Dendritic cell treated with granulocyte-macrophage colony-stimulating factor and Interleukin-4, amounts not matched to agents 40 ng/mL and 50 ng/mL, for 4 days (primary cell): ENCODE measurements around the gene TBXAS1.

ENCODE experiments used
- H3K27ac Mint-ChIP-seq: one replicate; pipeline ENCODE4 v1.8.0; 2022; ENCODE audit warnings: mild to moderate bottlenecking, mixed read lengths
- H3K27me3 Mint-ChIP-seq: one replicate; pipeline ENCODE4 v1.8.0; 2022; ENCODE audit warnings: mild to moderate bottlenecking, mixed read lengths
- H3K36me3 Mint-ChIP-seq: one replicate; pipeline ENCODE4 v1.8.0; 2022; ENCODE audit warnings: low read depth, mixed read lengths
- H3K4me1 Mint-ChIP-seq: one replicate; pipeline ENCODE4 v1.8.0; 2022; ENCODE audit warnings: low read depth, mixed read lengths
- H3K4me3 Mint-ChIP-seq: one replicate; pipeline ENCODE4 v1.8.0; 2022; ENCODE audit warnings: mild to moderate bottlenecking, moderate library complexity, mixed read lengths
- H3K9me3 Mint-ChIP-seq: one replicate; pipeline ENCODE4 v1.8.0; 2022; ENCODE audit warnings: mixed read lengths
- intact Hi-C: fragments of 100-400 bp; cut with micrococcal nuclease; formaldehyde crosslinking; loops from one replicate; pipeline ENCODE4 v1.15.0; 2022

Gene TBXAS1

GRCh38 chr7:139873593-139874301 is 44.7 kb downstream of the TBXAS1 start:
- Mint-ChIP-seq H3K9me3 (no peaks in the 10 kb centered on the region), H3K36me3 (peaks cover 76% of the 10 kb centered on the region), H3K27me3 (no peaks in the 10 kb centered on the region), H3K4me1 (peaks cover 65% of the 10 kb centered on the region), H3K4me3 (no peak overlapping the region), H3K27ac (no peak overlapping the region)
- intact Hi-C loops, result loop anchor here (10.0 kb wide), 1 partner anchor 229 kb away; no protein-coding TSS in a partner anchor

GRCh38 chr7:139874302-139874629 is 45.2 kb downstream of the TBXAS1 start:
- intact Hi-C loops, result loop anchor here (10.0 kb wide), 1 partner anchor 229 kb away; no protein-coding TSS in a partner anchor
- Mint-ChIP-seq H3K9me3 (no peaks in the 10 kb centered on the region), H3K27ac (peak overlapping the region; percentile 29), H3K36me3 (peaks cover 82% of the 10 kb centered on the region), H3K27me3 (no peaks in the 10 kb centered on the region), H3K4me1 (peaks cover 64% of the 10 kb centered on the region), H3K4me3 (no peak overlapping the region)

- Mint-ChIP-seq H3K36me3 (peaks cover 97% of the 10 kb centered on the region), H3K9me3 (no peaks in the 10 kb centered on the region), H3K27me3 (no peaks in the 10 kb centered on the region), H3K4me3 (no peak overlapping the region), H3K4me1 (peaks cover 64% of the 10 kb centered on the region), H3K27ac (no peak overlapping the region)
- intact Hi-C loops, result loop anchor here (10.0 kb wide), 1 partner anchor 231 kb away; no protein-coding TSS in a partner anchor
Measured at GRCh38 chr7:139875821-139876241, 46.8 kb downstream of the TBXAS1 start.

GRCh38 chr7:139876622-139877283 is 47.7 kb downstream of the TBXAS1 start:
- intact Hi-C loops, result loop anchor here (10.0 kb wide), 1 partner anchor 232 kb away; no protein-coding TSS in a partner anchor
- Mint-ChIP-seq H3K4me3 (no peak overlapping the region), H3K27me3 (no peaks in the 10 kb centered on the region), H3K9me3 (no peaks in the 10 kb centered on the region), H3K4me1 (peaks cover 63% of the 10 kb centered on the region), H3K36me3 (peaks cover 100% of the 10 kb centered on the region), H3K27ac (peak overlapping the region; percentile 73)

GRCh38 chr7:139883814-139884213 is 54.8 kb downstream of the TBXAS1 start:
- Mint-ChIP-seq H3K4me1 (peaks cover 75% of the 10 kb centered on the region), H3K4me3 (no peak overlapping the region), H3K27me3 (no peaks in the 10 kb centered on the region), H3K36me3 (peaks cover 87% of the 10 kb centered on the region), H3K27ac (peak overlapping the region; percentile 41), H3K9me3 (peaks cover 4% of the 10 kb centered on the region)
- intact Hi-C loops, result no loop called here

DNA sequence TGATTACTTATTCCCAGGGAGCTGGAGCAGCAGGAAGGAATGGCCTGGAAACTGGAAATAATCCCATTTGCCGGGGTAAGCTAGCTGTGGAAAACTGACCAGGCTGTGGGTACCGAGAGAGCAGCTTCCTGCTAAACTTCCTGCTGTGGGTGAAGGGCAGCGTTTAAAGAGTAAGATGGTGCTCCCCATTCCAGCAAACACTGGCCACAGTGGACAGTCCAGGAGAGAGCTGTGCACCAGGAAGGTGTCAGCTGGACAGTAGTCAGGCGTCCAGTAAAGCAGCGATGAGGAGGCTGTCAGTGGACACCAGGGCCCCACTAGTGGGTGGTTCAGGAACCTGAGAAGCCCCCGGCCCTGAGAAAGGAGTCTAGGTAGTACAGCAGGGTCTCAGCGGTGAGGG is 55.4 kb downstream of the TBXAS1 start:
- intact Hi-C loops, result no loop called here
- H3K4me3 Mint-ChIP-seq, result no peak overlapping the region
- H3K9me3 Mint-ChIP-seq, result peaks cover 7% of the 10 kb centered on the region
- H3K36me3 Mint-ChIP-seq, result peaks cover 87% of the 10 kb centered on the region
- H3K27me3 Mint-ChIP-seq, result no peaks in the 10 kb centered on the region
- peaks cover 79% of the 10 kb centered on the region for H3K4me1 Mint-ChIP-seq
- peak overlapping the region; percentile 41 for H3K27ac Mint-ChIP-seq

DNA sequence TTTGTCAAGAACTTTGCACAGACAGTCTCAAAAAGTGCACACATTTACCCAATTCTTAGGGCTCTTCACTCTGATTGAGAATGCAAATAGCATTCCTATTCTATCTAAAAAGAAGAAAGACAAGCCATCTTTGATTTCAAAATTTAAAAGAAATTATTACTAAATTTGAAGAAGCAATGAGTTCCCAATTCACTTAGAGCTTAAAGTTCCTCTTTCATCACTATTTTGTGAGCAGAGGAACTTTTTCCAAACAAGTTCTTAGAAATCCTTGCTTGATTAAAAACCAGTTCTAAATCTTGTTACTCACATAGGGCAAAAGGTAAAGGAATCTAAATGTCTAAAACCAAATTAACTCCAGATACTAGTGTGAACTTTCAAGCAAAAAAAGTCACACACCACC is 56.4 kb downstream of the TBXAS1 start:
- intact Hi-C loops, result no loop called here
- peaks cover 71% of the 10 kb centered on the region for H3K4me1 Mint-ChIP-seq
- H3K27ac Mint-ChIP-seq, result no peak overlapping the region
- H3K36me3 Mint-ChIP-seq, result peaks cover 87% of the 10 kb centered on the region
- peaks cover 7% of the 10 kb centered on the region for H3K9me3 Mint-ChIP-seq
- H3K27me3 Mint-ChIP-seq, result no peaks in the 10 kb centered on the region
- no peak overlapping the region for H3K4me3 Mint-ChIP-seq

DNA sequence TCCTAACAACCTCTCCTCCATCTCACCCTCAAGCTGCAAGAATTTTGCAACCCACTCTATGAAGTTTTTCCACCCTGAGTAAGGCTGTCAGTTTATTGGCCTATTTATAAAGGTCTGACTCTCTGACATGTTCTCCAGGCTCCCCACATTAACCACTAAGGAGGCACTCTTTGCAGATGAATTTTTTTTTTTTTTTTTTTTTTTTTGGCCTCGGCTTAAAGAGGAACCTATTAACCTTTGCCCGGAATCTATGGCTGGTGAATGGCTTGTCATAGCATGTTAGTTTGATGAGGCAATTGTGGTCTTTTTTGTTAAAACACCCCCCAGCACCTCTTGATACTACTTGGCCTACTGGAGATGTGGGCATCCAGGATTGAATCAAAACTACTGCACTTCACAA is 57.1 kb downstream of the TBXAS1 start:
- intact Hi-C loops, result no loop called here
- peaks cover 7% of the 10 kb centered on the region for H3K9me3 Mint-ChIP-seq
- H3K27ac Mint-ChIP-seq, result no peak overlapping the region
- H3K4me3 Mint-ChIP-seq, result no peak overlapping the region
- H3K4me1 Mint-ChIP-seq, result peaks cover 76% of the 10 kb centered on the region
- H3K27me3 Mint-ChIP-seq, result no peaks in the 10 kb centered on the region
- peaks cover 87% of the 10 kb centered on the region for H3K36me3 Mint-ChIP-seq

- H3K4me3 Mint-ChIP-seq, result no peak overlapping the region
- peaks cover 87% of the 10 kb centered on the region for H3K36me3 Mint-ChIP-seq
- H3K27me3 Mint-ChIP-seq, result no peaks in the 10 kb centered on the region
- intact Hi-C loops, result no loop called here
- H3K9me3 Mint-ChIP-seq, result peaks cover 7% of the 10 kb centered on the region
- peaks cover 71% of the 10 kb centered on the region for H3K4me1 Mint-ChIP-seq
- H3K27ac Mint-ChIP-seq, result no peak overlapping the region
Measured at GRCh38 chr7:139886899-139887298, 57.8 kb downstream of the TBXAS1 start.

- H3K27ac Mint-ChIP-seq, result peak overlapping the region; percentile 50
Measured at GRCh38 chr7:139887992-139888481, 59.0 kb downstream of the TBXAS1 start.

DNA sequence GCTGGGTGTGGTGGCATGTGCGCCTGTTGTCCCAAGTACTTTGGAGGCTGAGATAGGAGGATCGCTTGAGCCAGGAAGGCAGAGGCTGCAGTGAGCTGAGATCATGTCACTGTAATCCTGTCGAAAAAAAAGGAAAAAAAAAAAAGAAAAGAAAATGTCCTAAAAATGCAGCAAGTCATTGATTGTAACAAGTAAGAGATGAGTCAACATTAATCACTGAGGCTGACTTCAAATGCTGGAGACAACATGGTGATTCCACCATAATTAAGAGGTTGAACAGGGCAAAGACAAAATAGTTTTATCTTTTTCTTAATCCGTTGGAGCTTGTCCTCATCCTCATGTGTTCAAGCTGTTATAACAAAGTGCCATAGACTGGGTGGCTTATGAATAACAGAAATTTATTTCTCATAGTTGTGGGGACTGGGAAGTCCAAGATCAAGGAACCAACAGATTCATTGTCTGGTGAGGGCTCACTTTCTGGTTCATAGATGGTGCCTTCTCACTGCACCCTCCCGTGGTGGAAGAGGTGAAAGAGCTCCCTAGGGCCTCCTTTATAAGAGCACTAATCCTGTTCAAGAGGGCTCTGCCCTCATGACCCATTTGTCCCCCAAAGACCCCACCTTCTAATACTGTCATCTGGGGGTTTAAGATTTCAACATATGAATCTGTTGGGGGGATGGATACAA is 60.3 kb downstream of the TBXAS1 start:
- peak overlapping the region; percentile 50 for H3K27ac Mint-ChIP-seq
- no peak overlapping the region for H3K4me3 Mint-ChIP-seq
- H3K36me3 Mint-ChIP-seq, result peaks cover 91% of the 10 kb centered on the region
- peaks cover 71% of the 10 kb centered on the region for H3K4me1 Mint-ChIP-seq
- H3K9me3 Mint-ChIP-seq, result peaks cover 7% of the 10 kb centered on the region
- H3K27me3 Mint-ChIP-seq, result no peaks in the 10 kb centered on the region
- intact Hi-C loops, result no loop called here

More at GRCh38 chr7:139887992-139888481, 59.0 kb downstream of the TBXAS1 start:
- intact Hi-C loops, result no loop called here
- H3K36me3 Mint-ChIP-seq, result peaks cover 90% of the 10 kb centered on the region
- no peaks in the 10 kb centered on the region for H3K27me3 Mint-ChIP-seq
- H3K4me3 Mint-ChIP-seq, result no peak overlapping the region
- H3K9me3 Mint-ChIP-seq, result peaks cover 7% of the 10 kb centered on the region
- H3K4me1 Mint-ChIP-seq, result peaks cover 72% of the 10 kb centered on the region

GRCh38 chr7:139893461-139893860 is 64.4 kb downstream of the TBXAS1 start:
- Mint-ChIP-seq H3K27me3 (no peaks in the 10 kb centered on the region), H3K9me3 (peaks cover 7% of the 10 kb centered on the region), H3K4me1 (peaks cover 71% of the 10 kb centered on the region), H3K4me3 (no peak overlapping the region), H3K36me3 (peaks cover 98% of the 10 kb centered on the region), H3K27ac (no peak overlapping the region)
- intact Hi-C loops, result no loop called here

DNA sequence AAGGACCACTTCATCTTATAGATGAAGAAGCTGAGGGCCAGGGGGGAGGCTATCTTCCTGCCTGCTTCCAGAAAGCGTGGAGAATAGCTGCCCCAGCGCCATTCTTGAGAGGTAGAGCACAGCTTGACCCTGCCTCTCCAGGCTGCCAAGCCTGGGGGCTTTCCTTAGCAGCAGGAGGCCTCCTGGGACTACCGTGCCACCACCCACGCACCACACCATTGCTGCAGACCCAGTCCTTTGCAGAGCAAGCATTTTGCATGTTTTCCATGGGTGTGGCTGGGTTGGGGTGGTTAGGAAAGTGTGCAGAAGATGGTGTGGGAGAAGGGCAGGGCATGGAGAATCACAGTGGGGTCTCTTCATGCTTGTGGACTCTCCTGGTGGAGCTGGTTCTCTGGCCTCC is 64.9 kb downstream of the TBXAS1 start:
- Mint-ChIP-seq H3K27me3 (no peaks in the 10 kb centered on the region), H3K4me3 (no peak overlapping the region), H3K9me3 (peaks cover 2% of the 10 kb centered on the region), H3K36me3 (peaks cover 98% of the 10 kb centered on the region), H3K27ac (no peak overlapping the region), H3K4me1 (peaks cover 71% of the 10 kb centered on the region)
- intact Hi-C loops, result no loop called here
